ENCODE measurements around the gene CCDC110. TPM values are rescaled to one million over a fixed set of nuclear protein-coding genes. Genes with fewer than 3 reads are reported as not detected.

Gene CCDC110
- polyA plus RNA-seq, 4 donors: 0.58 TPM; not detected in 2

DNA sequence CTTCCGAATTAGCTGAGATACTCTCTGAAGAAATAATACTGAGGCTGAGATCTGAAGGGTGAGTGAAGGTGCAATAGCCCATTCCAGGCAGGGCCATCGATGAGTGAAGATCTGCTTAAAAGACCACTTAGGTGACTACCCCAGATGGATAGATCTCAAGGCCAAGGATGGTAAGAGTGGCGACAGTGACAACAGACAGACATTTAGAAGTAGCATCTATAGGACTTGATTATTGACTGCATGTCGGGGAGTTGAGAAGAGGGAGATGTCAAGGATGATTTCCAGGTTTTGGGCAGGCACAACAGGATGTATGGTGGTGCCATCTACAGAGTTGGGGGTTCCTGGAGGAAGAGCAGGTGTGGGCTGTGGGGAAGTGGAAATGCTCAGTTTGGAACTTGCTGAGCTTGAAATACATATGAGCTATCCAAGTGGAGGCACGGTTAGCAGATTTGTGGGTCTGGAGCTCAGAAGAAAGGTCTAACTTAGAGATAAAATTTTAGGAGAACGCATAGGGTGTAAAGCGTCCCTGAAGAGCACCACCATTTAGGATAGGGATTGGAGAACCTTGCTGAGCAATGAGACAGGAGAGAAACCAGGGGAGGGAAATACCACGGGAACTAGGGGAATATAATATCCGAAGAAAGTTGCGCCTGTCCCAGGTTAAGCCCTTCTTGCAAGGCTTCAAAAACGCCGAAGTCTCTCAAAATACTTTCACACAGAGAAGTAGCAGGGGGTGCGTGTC lies 46.5 kb downstream of the CCDC110 start:
- no peaks in the 10 kb centered on the region for H3K27me3 ChIP-seq (ENCODE audit: control insufficient read depth in 3 of 3, insufficient read depth in 3 of 3, low read length in 3 of 3)
- FAIRE-seq (no peak), DNase-seq (no peak)
- H3K4me1 ChIP-seq (ENCODE audit: control insufficient read depth in 3 of 3, insufficient read depth in 2 of 3, low read depth in 1 of 3, low read length in 2 of 3): peaks cover 0 to 7% (median 3%) of the 10 kb centered on the region in 3 donors
- peak overlapping the region; percentile 66 to 97 (median 84) for H3K4me3 ChIP-seq (ENCODE audit: low read depth in 1 of 3, low read length in 3 of 3)
- H3K36me3 ChIP-seq (ENCODE audit: control insufficient read depth in 3 of 3, insufficient read depth in 2 of 3, low read depth in 1 of 3, low read length in 3 of 3): peaks cover 0 to 3% (median 2%) of the 10 kb centered on the region in 3 donors
- WGBS, 3 donors: 12 to 15% (median 15%) methylated on average over 13 of the region's 13 CpGs
- peak overlapping the region; percentile 77 to 97 (median 81) for H3K27ac ChIP-seq (ENCODE audit: low read depth in 1 of 3, low read length in 2 of 3)
- no peaks in the 10 kb centered on the region for H3K9me3 ChIP-seq (ENCODE audit: control insufficient read depth in 2 of 2, insufficient read depth in 1 of 2, low read depth in 1 of 2, low read length in 1 of 2)

- H3K27ac ChIP-seq (ENCODE audit: low read depth in 1 of 3, low read length in 2 of 3): no peak overlapping the region
- H3K27me3 ChIP-seq (ENCODE audit: control insufficient read depth in 3 of 3, insufficient read depth in 3 of 3, low read length in 3 of 3): no peaks in the 10 kb centered on the region
- no peak for DNase-seq
- H3K4me1 ChIP-seq (ENCODE audit: control insufficient read depth in 3 of 3, insufficient read depth in 2 of 3, low read depth in 1 of 3, low read length in 2 of 3): peaks cover 0 to 7% (median 3%) of the 10 kb centered on the region in 3 donors
- H3K36me3 ChIP-seq (ENCODE audit: control insufficient read depth in 3 of 3, insufficient read depth in 2 of 3, low read depth in 1 of 3, low read length in 3 of 3): peaks cover 2 to 6% (median 3%) of the 10 kb centered on the region in 3 donors
- no peak for FAIRE-seq
- no peaks in the 10 kb centered on the region for H3K9me3 ChIP-seq (ENCODE audit: control insufficient read depth in 2 of 2, insufficient read depth in 1 of 2, low read depth in 1 of 2, low read length in 1 of 2)
- no peak overlapping the region for H3K4me3 ChIP-seq (ENCODE audit: low read depth in 1 of 3, low read length in 3 of 3)
- WGBS, 3 donors: 68 to 84% (median 77%) methylated on average over 2 of the region's 2 CpGs
Measured at GRCh38 chr4:185421366-185422124, 50.0 kb downstream of the CCDC110 start.

- H3K36me3 ChIP-seq (ENCODE audit: control insufficient read depth in 3 of 3, insufficient read depth in 2 of 3, low read depth in 1 of 3, low read length in 3 of 3): peaks cover 5 to 14% (median 6%) of the 10 kb centered on the region in 3 donors
- FAIRE-seq (no peak), DNase-seq (no peak)
- no peaks in the 10 kb centered on the region for H3K4me1 ChIP-seq (ENCODE audit: control insufficient read depth in 3 of 3, insufficient read depth in 2 of 3, low read depth in 1 of 3, low read length in 2 of 3)
- no peaks in the 10 kb centered on the region for H3K27me3 ChIP-seq (ENCODE audit: control insufficient read depth in 3 of 3, insufficient read depth in 3 of 3, low read length in 3 of 3)
- H3K9me3 ChIP-seq (ENCODE audit: control insufficient read depth in 2 of 2, insufficient read depth in 1 of 2, low read depth in 1 of 2, low read length in 1 of 2): no peaks in the 10 kb centered on the region
- H3K4me3 ChIP-seq (ENCODE audit: low read depth in 1 of 3, low read length in 3 of 3): no peak overlapping the region
- H3K27ac ChIP-seq (ENCODE audit: low read depth in 1 of 3, low read length in 2 of 3): no peak overlapping the region
Measured at GRCh38 chr4:185416955-185417354, 54.6 kb downstream of the CCDC110 start.

- no peak overlapping the region for H3K27ac ChIP-seq (ENCODE audit: low read depth in 1 of 3, low read length in 2 of 3)
- no peaks in the 10 kb centered on the region for H3K4me1 ChIP-seq (ENCODE audit: control insufficient read depth in 3 of 3, insufficient read depth in 2 of 3, low read depth in 1 of 3, low read length in 2 of 3)
- FAIRE-seq (no peak), DNase-seq (no peak)
- peaks cover 4 to 27% (median 6%) of the 10 kb centered on the region in 3 donors for H3K36me3 ChIP-seq (ENCODE audit: control insufficient read depth in 3 of 3, insufficient read depth in 2 of 3, low read depth in 1 of 3, low read length in 3 of 3)
- no peaks in the 10 kb centered on the region for H3K27me3 ChIP-seq (ENCODE audit: control insufficient read depth in 3 of 3, insufficient read depth in 3 of 3, low read length in 3 of 3)
- 88 to 97% (median 94%) methylated on average over 5 of the region's 5 CpGs for WGBS, 3 donors
- H3K4me3 ChIP-seq (ENCODE audit: low read depth in 1 of 3, low read length in 3 of 3): no peak overlapping the region
- peaks cover 0 to 3% of the 10 kb centered on the region in 2 donors for H3K9me3 ChIP-seq (ENCODE audit: control insufficient read depth in 2 of 2, insufficient read depth in 1 of 2, low read depth in 1 of 2, low read length in 1 of 2)
Measured at GRCh38 chr4:185412412-185412811, 59.1 kb downstream of the CCDC110 start.

DNA sequence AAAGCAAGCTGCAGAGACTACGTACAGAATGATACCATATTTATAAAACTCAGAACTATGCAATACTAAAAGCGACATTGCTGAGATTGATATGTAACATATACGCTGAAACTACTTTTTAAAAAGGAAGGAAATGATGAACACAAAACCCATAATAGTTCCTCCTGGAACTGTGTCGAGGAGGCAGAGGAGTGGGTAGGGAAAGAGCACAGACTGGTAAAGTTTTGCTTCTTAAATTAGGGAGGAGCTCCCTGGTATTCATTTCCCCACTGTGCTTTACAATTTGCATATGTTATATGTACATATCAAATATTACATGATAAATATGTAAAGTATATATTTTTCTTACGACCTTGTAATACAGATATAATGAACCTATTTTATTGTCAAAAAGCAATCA lies 59.7 kb downstream of the CCDC110 start:
- peaks cover 0 to 27% (median 6%) of the 10 kb centered on the region in 3 donors for H3K36me3 ChIP-seq (ENCODE audit: control insufficient read depth in 3 of 3, insufficient read depth in 2 of 3, low read depth in 1 of 3, low read length in 3 of 3)
- H3K4me3 ChIP-seq (ENCODE audit: low read depth in 1 of 3, low read length in 3 of 3): no peak overlapping the region
- no peak for FAIRE-seq
- 82 to 95% (median 91%) methylated on average over 5 of the region's 5 CpGs for WGBS, 3 donors
- H3K27me3 ChIP-seq (ENCODE audit: control insufficient read depth in 3 of 3, insufficient read depth in 3 of 3, low read length in 3 of 3): no peaks in the 10 kb centered on the region
- no peak overlapping the region for H3K27ac ChIP-seq (ENCODE audit: low read depth in 1 of 3, low read length in 2 of 3)
- no peaks in the 10 kb centered on the region for H3K4me1 ChIP-seq (ENCODE audit: control insufficient read depth in 3 of 3, insufficient read depth in 2 of 3, low read depth in 1 of 3, low read length in 2 of 3)
- no peak for DNase-seq
- peaks cover 0 to 3% of the 10 kb centered on the region in 2 donors for H3K9me3 ChIP-seq (ENCODE audit: control insufficient read depth in 2 of 2, insufficient read depth in 1 of 2, low read depth in 1 of 2, low read length in 1 of 2)

DNA sequence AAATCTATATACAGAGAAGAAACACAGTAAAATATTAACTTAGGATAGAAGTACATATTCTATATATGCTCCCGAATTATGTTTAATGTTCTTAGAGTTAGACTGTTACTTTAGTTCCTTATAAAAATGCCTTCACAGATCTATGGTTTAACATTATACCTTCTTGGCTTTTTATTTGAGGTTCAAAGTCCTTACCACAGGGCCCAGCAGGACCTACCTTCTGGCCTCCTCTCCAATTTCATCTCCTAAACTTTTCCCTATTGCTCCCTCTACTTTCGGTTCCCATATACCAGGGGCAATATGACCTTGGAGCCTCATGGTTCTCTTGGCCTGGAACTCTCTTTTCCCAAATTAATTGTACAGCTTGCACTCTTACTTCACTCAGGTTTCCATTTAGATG lies 63.1 kb downstream of the CCDC110 start:
- FAIRE-seq (no peak), DNase-seq (no peak)
- H3K9me3 ChIP-seq (ENCODE audit: control insufficient read depth in 2 of 2, insufficient read depth in 1 of 2, low read depth in 1 of 2, low read length in 1 of 2): peaks cover 0 to 3% of the 10 kb centered on the region in 2 donors
- H3K4me1 ChIP-seq (ENCODE audit: control insufficient read depth in 3 of 3, insufficient read depth in 2 of 3, low read depth in 1 of 3, low read length in 2 of 3): no peaks in the 10 kb centered on the region
- no peaks in the 10 kb centered on the region for H3K27me3 ChIP-seq (ENCODE audit: control insufficient read depth in 3 of 3, insufficient read depth in 3 of 3, low read length in 3 of 3)
- 91 to 95% (median 95%) methylated on average over 2 of the region's 2 CpGs for WGBS, 3 donors
- H3K36me3 ChIP-seq (ENCODE audit: control insufficient read depth in 3 of 3, insufficient read depth in 2 of 3, low read depth in 1 of 3, low read length in 3 of 3): peaks cover 0 to 40% (median 6%) of the 10 kb centered on the region in 3 donors
- H3K27ac ChIP-seq (ENCODE audit: low read depth in 1 of 3, low read length in 2 of 3): no peak overlapping the region
- no peak overlapping the region for H3K4me3 ChIP-seq (ENCODE audit: low read depth in 1 of 3, low read length in 3 of 3)

DNA sequence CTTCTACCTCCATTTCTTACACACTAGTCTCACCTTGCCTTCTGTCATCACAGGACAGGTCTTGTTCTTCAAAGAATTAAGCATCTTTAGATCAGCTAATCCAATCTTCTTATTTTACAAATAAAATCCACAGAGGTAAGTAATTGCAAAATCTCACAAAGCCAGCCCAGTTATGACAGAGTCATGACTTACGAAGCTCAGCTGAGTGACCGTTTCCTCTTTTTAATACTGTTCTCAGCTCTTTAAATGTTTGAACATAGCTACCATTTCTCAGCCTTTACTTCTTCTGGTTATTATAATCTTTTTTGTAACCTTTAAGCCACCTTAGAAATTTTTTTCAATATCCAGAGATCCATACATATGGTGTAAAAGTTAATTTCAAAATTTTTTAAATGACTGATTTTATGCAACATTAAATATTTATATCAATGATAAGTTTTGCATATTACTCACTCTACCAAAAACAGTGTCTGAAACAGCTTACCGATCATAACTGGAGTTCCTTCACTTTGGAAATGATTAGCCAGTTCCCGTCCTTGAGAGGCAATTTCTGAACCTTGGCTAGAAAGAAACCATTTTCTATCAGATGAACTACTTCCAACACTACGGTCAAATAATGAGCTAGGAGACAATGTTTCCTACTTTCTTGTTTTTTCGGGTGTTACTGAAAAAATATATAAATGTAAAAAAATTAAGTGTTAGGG lies 66.1 kb downstream of the CCDC110 start:
- Histone ChIP-seq H3K4me3 (ENCODE audit: low read depth in 1 of 3, low read length in 3 of 3) (no peak overlapping the region), H3K36me3 (ENCODE audit: control insufficient read depth in 3 of 3, insufficient read depth in 2 of 3, low read depth in 1 of 3, low read length in 3 of 3) (peaks cover 0 to 32% (median 10%) of the 10 kb centered on the region in 3 donors), H3K27ac (ENCODE audit: low read depth in 1 of 3, low read length in 2 of 3) (peak overlapping the region in 1 of 3 donors; percentile 31), H3K4me1 (ENCODE audit: control insufficient read depth in 3 of 3, insufficient read depth in 2 of 3, low read depth in 1 of 3, low read length in 2 of 3) (no peaks in the 10 kb centered on the region), H3K27me3 (ENCODE audit: control insufficient read depth in 3 of 3, insufficient read depth in 3 of 3, low read length in 3 of 3) (no peaks in the 10 kb centered on the region), H3K9me3 (ENCODE audit: control insufficient read depth in 2 of 2, insufficient read depth in 1 of 2, low read depth in 1 of 2, low read length in 1 of 2) (peaks cover 0 to 3% of the 10 kb centered on the region in 2 donors)
- no peak for FAIRE-seq
- DNase-seq: no peak
- 83 to 88% (median 84%) methylated on average over 6 of the region's 6 CpGs for WGBS, 3 donors

GRCh38 chr4:185404031-185404430 lies 67.5 kb downstream of the CCDC110 start:
- no peak overlapping the region for H3K4me3 ChIP-seq (ENCODE audit: low read depth in 1 of 3, low read length in 3 of 3)
- no peaks in the 10 kb centered on the region for H3K27me3 ChIP-seq (ENCODE audit: control insufficient read depth in 3 of 3, insufficient read depth in 3 of 3, low read length in 3 of 3)
- no peaks in the 10 kb centered on the region for H3K9me3 ChIP-seq (ENCODE audit: control insufficient read depth in 2 of 2, insufficient read depth in 1 of 2, low read depth in 1 of 2, low read length in 1 of 2)
- H3K4me1 ChIP-seq (ENCODE audit: control insufficient read depth in 3 of 3, insufficient read depth in 2 of 3, low read depth in 1 of 3, low read length in 2 of 3): no peaks in the 10 kb centered on the region
- no peak overlapping the region for H3K27ac ChIP-seq (ENCODE audit: low read depth in 1 of 3, low read length in 2 of 3)
- DNase-seq (no peak), FAIRE-seq (no peak)
- 97 to 98% (median 97%) methylated on average over 4 of the region's 4 CpGs for WGBS, 3 donors
- H3K36me3 ChIP-seq (ENCODE audit: control insufficient read depth in 3 of 3, insufficient read depth in 2 of 3, low read depth in 1 of 3, low read length in 3 of 3): peaks cover 0 to 28% (median 7%) of the 10 kb centered on the region in 3 donors
